Spleen (tissue), 11 donors: ENCODE measurements around the gene BET1L. TPM values are rescaled to one million over a fixed set of nuclear protein-coding genes. Genes with fewer than 3 reads are reported as not detected.

Experiments used
- DNase-seq: peaks from one replicate; pipeline ENCODE4 v3.0.0-alpha.2; 2020
- H3K27ac ChIP-seq, 8 donors: fragments of 200-600 bp; sonication (generic) in 7 of 8; 1 replicate in 4 of 8; 2 replicates in 4 of 8; pipeline versions ENCODE4 v1.5.0 to v1.8.0; 2016 to 2021; ENCODE audit warnings: inconsistent platforms in 4 of 8, mild to moderate bottlenecking in 4 of 8, moderate library complexity in 1 of 8
- H3K27me3 ChIP-seq, 7 donors: fragments of 200-600 bp; sonication (generic) in 6 of 7; replicated peaks in 1 of 7; 1 replicate in 4 of 7; 2 replicates in 3 of 7; pipeline versions ENCODE4 v1.5.0 to v1.8.0; 2016 to 2021; ENCODE audit warnings: inconsistent platforms in 3 of 7, mild to moderate bottlenecking in 1 of 7
- H3K36me3 ChIP-seq, 6 donors: fragments of 200-600 bp; sonication (generic) in 5 of 6; 1 replicate in 4 of 6; 2 replicates in 2 of 6; pipeline versions ENCODE4 v1.5.0 to v1.8.0; 2016 to 2021; ENCODE audit warnings: inconsistent platforms in 2 of 6
- H3K4me1 ChIP-seq, 6 donors: fragments of 200-600 bp; sonication (generic) in 5 of 6; 1 replicate in 3 of 6; 2 replicates in 3 of 6; pipeline versions ENCODE4 v1.5.0 to v1.8.0; 2016 to 2021; ENCODE audit warnings: inconsistent platforms in 3 of 6
- H3K4me3 ChIP-seq, 8 donors: fragments of 200-600 bp; sonication (generic) in 7 of 8; 1 replicate in 4 of 8; 2 replicates in 4 of 8; pipeline versions ENCODE4 v1.5.0 to v1.8.0; 2016 to 2021; ENCODE audit warnings: inconsistent platforms in 4 of 8, mild to moderate bottlenecking in 4 of 8, moderate library complexity in 2 of 8
- H3K9me3 ChIP-seq, 8 donors: fragments of 200-600 bp; sonication (generic) in 7 of 8; 1 replicate in 4 of 8; 2 replicates in 4 of 8; pipeline versions ENCODE4 v1.5.0 to v1.8.0; 2016 to 2021; ENCODE audit warnings: inconsistent platforms in 4 of 8
- CTCF ChIP-seq, 11 experiments: fragments of 200-600 bp in 7 of 11; fragments of 450-650 bp in 4 of 11; sonication (generic) in 4 of 11; IDR thresholded peaks in 8 of 11; conservative IDR thresholded peaks in 3 of 11; 1 replicate in 7 of 11; 2 replicates in 4 of 11; pipeline versions ENCODE4 v1.4.0 to v1.8.0; 2016 to 2021; ENCODE audit warnings: antibody characterized with exemption in 11 of 11, inconsistent platforms in 4 of 11, mild to moderate bottlenecking in 1 of 11
- POLR2A ChIP-seq, 3 donors: fragments of 450-650 bp; IDR thresholded peaks; one replicate each; pipeline ENCODE4 v1.5.1; 2017; ENCODE audit warnings: antibody characterized with exemption in 3 of 3, mild to moderate bottlenecking in 1 of 3
- POLR2AphosphoS5 ChIP-seq, 3 donors: sonication (generic); formaldehyde crosslinking; IDR thresholded peaks; one replicate each; pipeline ENCODE4 v1.5.1; 2017; ENCODE audit warnings: antibody characterized with exemption in 3 of 3
- WGBS, 5 donors: extraction: QIAGEN DNeasy Blood & Tissue Kit in 3 of 5; methylation state at CpG; one replicate each; pipeline versions ENCODE4 v1.1.5 to v1.1.7; 2013 to 2018; 5-methylcytosine and 5-hydroxymethylcytosine counted together
- intact Hi-C: fragments of 100-400 bp; cut with DNase I; formaldehyde crosslinking; loops from one replicate; pipeline ENCODE4 v1.15.0; 2023; ENCODE audit warnings: low total_unique reads
- polyA plus RNA-seq, 3 donors: library from polyadenylated mRNA; stranded (reverse); fragments of 200-250 nt; gene quantifications; one replicate each; pipeline ENCODE4 v1.2.1, GENCODE V29; 2013
- total RNA-seq, 7 donors: library from RNA; depleted of rRNA in 3 of 7; stranded (reverse); fragments of >200 nt in 3 of 7; fragmentation: NEBNext Ultra II Directional in 4 of 7; extraction: Animal tissue kit (Norgen Biotek cat#: 25700) in 4 of 7; gene quantifications; one replicate each; pipeline versions ENCODE4 v1.1.0 to v1.2.1, GENCODE V29; 2016 to 2021
- donor health status: healthy with polysubstance abuse.
- donor health status: DM: no; HTN: no; CAD: no; lungs with moderate emphysema.
- donor health status: DM: no; HTN: no; CAD: no.
- donor health status: Bipolar disorder and iron deficiency.
- donor health status: healthy.
- donor health status: DM: no; HTN: no; CAD: no.
- donor health status: DM: yes; HTN: yes; CAD: no.

The BET1L gene
- total and polyA plus RNA-seq, 10 donors = 16.2 to 63.5 (median 44.4) TPM

- H3K4me1 ChIP-seq = peaks cover 27 to 55% (median 44%) of the 10 kb centered on the region in 6 donors
- intact Hi-C loops = no loop called here
- peak overlapping the region; percentile 98 to 100 (median 99) for H3K27ac ChIP-seq
- H3K36me3 ChIP-seq = peaks cover 0 to 68% (median 59%) of the 10 kb centered on the region in 6 donors
- DNase-seq = peak; percentile 86
- H3K4me3 ChIP-seq = peak overlapping the region; percentile 67 to 96 (median 87)
- no peaks in the 10 kb centered on the region for H3K9me3 ChIP-seq
- TF ChIP-seq POLR2AphosphoS5 (IDR thresholded peaks at IDR 0.05) = peak in 1 of 3 donors; percentile 20
- TF ChIP-seq CTCF (IDR thresholded peaks at IDR 0.05 in 8 of 11, conservative IDR thresholded peaks at IDR 0.05 in 3 of 11) = no peak
- no peak for TF ChIP-seq POLR2A (IDR thresholded peaks at IDR 0.05)
- 53 to 69% (median 57%) methylated on average over 20 to 29 of the region's 29 CpGs for WGBS, 5 donors
- no peaks in the 10 kb centered on the region for H3K27me3 ChIP-seq
Observed at GRCh38 chr11:209275-210121, 2.3 kb upstream of the BET1L start.

GRCh38 chr11:208917-209260 is 1.7 kb upstream of the BET1L start:
- Histone ChIP-seq H3K36me3 (peaks cover 0 to 68% (median 59%) of the 10 kb centered on the region in 6 donors), H3K4me1 (peaks cover 27 to 61% (median 48%) of the 10 kb centered on the region in 6 donors), H3K9me3 (no peaks in the 10 kb centered on the region), H3K27me3 (no peaks in the 10 kb centered on the region), H3K27ac (peak overlapping the region; percentile 98 to 100 (median 99)), H3K4me3 (peak overlapping the region; percentile 67 to 96 (median 87))
- no peak for TF ChIP-seq POLR2AphosphoS5 (IDR thresholded peaks at IDR 0.05)
- peak in 1 of 3 donors; percentile 2 for TF ChIP-seq POLR2A (IDR thresholded peaks at IDR 0.05)
- peak in 1 of 11 experiments; percentile 3 for TF ChIP-seq CTCF (IDR thresholded peaks at IDR 0.05 in 8 of 11, conservative IDR thresholded peaks at IDR 0.05 in 3 of 11)
- intact Hi-C loops = no loop called here
- WGBS, 5 donors = 0 to 2% (median 2%) methylated on average over 10 to 26 of the region's 26 CpGs
- no peak for DNase-seq

- peak overlapping the region; percentile 98 to 100 (median 99) for H3K27ac ChIP-seq
- no peaks in the 10 kb centered on the region for H3K9me3 ChIP-seq
- H3K36me3 ChIP-seq = peaks cover 0 to 68% (median 58%) of the 10 kb centered on the region in 6 donors
- peak in 2 of 3 donors; percentile 89 to 91 for TF ChIP-seq POLR2AphosphoS5 (IDR thresholded peaks at IDR 0.05)
- TF ChIP-seq POLR2A (IDR thresholded peaks at IDR 0.05) = peak in 2 of 3 donors; percentile 31 to 88
- peak in 3 of 11 experiments; percentile 11 to 45 (median 21) for TF ChIP-seq CTCF (IDR thresholded peaks at IDR 0.05 in 8 of 11, conservative IDR thresholded peaks at IDR 0.05 in 3 of 11)
- WGBS, 5 donors = 0% methylated on average over 30 to 57 of the region's 57 CpGs
- peak; percentile 97 for DNase-seq
- no peaks in the 10 kb centered on the region for H3K27me3 ChIP-seq
- H3K4me1 ChIP-seq = peaks cover 27 to 67% (median 53%) of the 10 kb centered on the region in 6 donors
- intact Hi-C loops = no loop called here
- H3K4me3 ChIP-seq = peak overlapping the region; percentile 67 to 96 (median 87)
Observed at GRCh38 chr11:208181-208916, 1.1 kb upstream of the BET1L start.
